Heart left ventricle (tissue), 16 donors: ENCODE results near the gene MRPL49. TPM values are rescaled to one million over a fixed set of nuclear protein-coding genes. Genes with fewer than 3 reads are reported as not detected.

Experiments used
- ATAC-seq, 4 donors: fragments of 200-7000 bp; cut with Tn5 transposase; one replicate each; pipeline ENCODE4 v1.9.1; 2020 to 2022; ENCODE audit warnings: moderate library complexity in 4 of 4, mild to moderate bottlenecking in 3 of 4, moderate number of reproducible peaks in 1 of 4
- DNase-seq, 5 donors: peaks; one replicate each; pipeline ENCODE4 v3.0.0-alpha.2; 2020
- H3K27ac ChIP-seq, 12 donors: fragments of 200-600 bp; sonication (generic) in 4 of 12; one replicate each; pipeline versions ENCODE4 v1.5.0 to v1.8.0; 2016 to 2022; ENCODE audit warnings: mild to moderate bottlenecking in 2 of 12
- H3K27me3 ChIP-seq, 9 donors: fragments of 200-600 bp; sonication (generic) in 2 of 9; one replicate each; pipeline versions ENCODE4 v1.5.1 to v1.8.0; 2016 to 2022; ENCODE audit warnings: mild to moderate bottlenecking in 3 of 9
- H3K36me3 ChIP-seq, 9 donors: fragments of 200-600 bp; sonication (generic) in 2 of 9; one replicate each; pipeline versions ENCODE4 v1.5.0 to v1.8.0; 2018 to 2022; ENCODE audit warnings: mild to moderate bottlenecking in 2 of 9
- H3K4me1 ChIP-seq, 12 donors: fragments of 200-600 bp; sonication (generic) in 4 of 12; one replicate each; pipeline versions ENCODE4 v1.5.0 to v1.8.0; 2016 to 2022; ENCODE audit warnings: mild to moderate bottlenecking in 3 of 12
- H3K4me3 ChIP-seq, 12 donors: fragments of 200-600 bp; sonication (generic) in 4 of 12; one replicate each; pipeline versions ENCODE4 v1.5.0 to v1.8.0; 2017 to 2022; ENCODE audit warnings: mild to moderate bottlenecking in 9 of 12, moderate library complexity in 4 of 12
- H3K9me3 ChIP-seq, 12 donors: fragments of 200-600 bp; sonication (generic) in 4 of 12; one replicate each; pipeline versions ENCODE4 v1.5.0 to v1.8.0; 2016 to 2022; ENCODE audit warnings: mild to moderate bottlenecking in 1 of 12
- CTCF ChIP-seq, 12 donors: fragments of 200-600 bp; sonication (generic) in 4 of 12; IDR thresholded peaks; one replicate each; pipeline versions ENCODE4 v1.5.0 to v1.8.0; 2018 to 2022; ENCODE audit warnings: antibody characterized with exemption in 12 of 12, mild to moderate bottlenecking in 5 of 12
- POLR2A ChIP-seq, 2 donors: fragments of 450-650 bp; IDR thresholded peaks; one replicate each; pipeline ENCODE4 v1.6.1; 2017; ENCODE audit warnings: antibody characterized with exemption in 2 of 2, mild to moderate bottlenecking in 2 of 2, moderate library complexity in 2 of 2
- WGBS, 4 donors: extraction: QIAGEN DNeasy Blood & Tissue Kit in 2 of 4; methylation state at CpG; one replicate each; pipeline versions ENCODE4 v1.1.5 to v1.1.7; 2013 to 2018; 5-methylcytosine and 5-hydroxymethylcytosine counted together
- intact Hi-C, 10 donors: fragments of 100-400 bp; cut with DNase I; formaldehyde crosslinking; loops; one replicate each; pipeline versions ENCODE4 v1.11.1 to v1.14.2; 2022
- polyA plus RNA-seq, 2 donors: library from polyadenylated mRNA; stranded (reverse); fragments of 200-250 nt; gene quantifications; one replicate each; pipeline ENCODE4 v1.2.3, GENCODE V29; 2013
- total RNA-seq, 9 donors: library from RNA; depleted of rRNA in 2 of 9; stranded (reverse); fragments of >200 nt in 2 of 9; fragmentation: NEBNext Ultra II Directional in 3 of 9; extraction: Animal tissue kit (Norgen Biotek cat#: 25700) in 3 of 9; gene quantifications; one replicate each; pipeline versions ENCODE4 v1.1.0 to v1.2.4, GENCODE V29; 2016 to 2023
- donor health status: ischemic (EF 13 %, LVEDD 7.1; RV severe dilation, severe dysfunction).
- donor health status: healthy with polysubstance abuse.
- donor health status: DM: no; HTN: yes; CAD: no.
- donor health status: DM: no; HTN: no; CAD: no.
- donor health status: ischemic (EF 25% LVEDD 6.9; RV normal size, moderate dysfunction).
- donor health status: ischemic (EF 25% LVEDD 5.7; RV mildly dilated, moderate dysfunction).
- donor health status: healthy.
- donor health status: DM: yes; HTN: yes; CAD: no.
- donor health status: ischemic (EF 35%, LVEDD 5.7; RV mildly dilated, moderate dysfunction).
- donor health status: nonischemic (EF 11% LVEDD 7.7; RV severe dilation, severe dysfunction).
- donor health status: DM: yes; HTN: yes; CAD: no.
- donor health status: PGD.
- donor health status: ischemic (EF 29% LVEDD 5.4; RV normal size, mild dysfunction).
- donor health status: nonischemic (EF 23%, LVEDD 6.1; RV moderate dilation, normal function).

MRPL49 gene
- total and polyA plus RNA-seq, 11 donors: 13.7 to 66.6 (median 42.1) TPM

GRCh38 chr11:65104628-65105027, 17.5 kb upstream of the MRPL49 start:
- peak in 2 of 4 donors; percentile 58 to 60 for ATAC-seq
- Histone ChIP-seq H3K4me1 (peaks cover 0 to 50% (median 32%) of the 10 kb centered on the region in 12 donors), H3K4me3 (no peak overlapping the region), H3K36me3 (peaks cover 0 to 43% (median 26%) of the 10 kb centered on the region in 9 donors), H3K27me3 (no peaks in the 10 kb centered on the region), H3K27ac (peak overlapping the region; percentile 21 to 87 (median 76)), H3K9me3 (no peaks in the 10 kb centered on the region)
- peak in 1 of 5 donors; percentile 12 for DNase-seq
- WGBS, 4 donors: 46 to 65% (median 52%) methylated on average over 4 of the region's 4 CpGs
- intact Hi-C loops: loop anchor here in 1 of 10 donors (10.0 kb wide), 1 partner anchor 190 kb away; the partner anchor contains the start of gene ATG2A
- TF ChIP-seq CTCF (IDR thresholded peaks at IDR 0.05) (no peak), POLR2A (IDR thresholded peaks at IDR 0.05) (no peak)

GRCh38 chr11:65107078-65107477, 15.0 kb upstream of the MRPL49 start:
- H3K27ac ChIP-seq: no peak overlapping the region
- H3K4me3 ChIP-seq: no peak overlapping the region
- peaks cover 0 to 56% (median 39%) of the 10 kb centered on the region in 12 donors for H3K4me1 ChIP-seq
- H3K36me3 ChIP-seq: peaks cover 0 to 47% (median 28%) of the 10 kb centered on the region in 9 donors
- WGBS, 4 donors: 95 to 97% (median 96%) methylated on average over 11 to 15 of the region's 15 CpGs
- ATAC-seq (no peak), DNase-seq (peak in 1 of 5 donors; percentile 14)
- TF ChIP-seq POLR2A (IDR thresholded peaks at IDR 0.05): no peak
- TF ChIP-seq CTCF (IDR thresholded peaks at IDR 0.05): no peak
- intact Hi-C loops: loop anchor here in 1 of 10 donors (10.0 kb wide), 1 partner anchor 192 kb away; the partner anchor contains the start of gene ATG2A
- no peaks in the 10 kb centered on the region for H3K27me3 ChIP-seq
- no peaks in the 10 kb centered on the region for H3K9me3 ChIP-seq

GRCh38 chr11:65107751-65108468, 14.2 kb upstream of the MRPL49 start:
- Histone ChIP-seq H3K27me3 (no peaks in the 10 kb centered on the region), H3K27ac (no peak overlapping the region), H3K4me1 (peaks cover 0 to 56% (median 37%) of the 10 kb centered on the region in 12 donors), H3K9me3 (no peaks in the 10 kb centered on the region), H3K36me3 (peaks cover 0 to 41% (median 28%) of the 10 kb centered on the region in 9 donors), H3K4me3 (no peak overlapping the region)
- intact Hi-C loops: loop anchor here in 1 of 10 donors (10.0 kb wide), 1 partner anchor 193 kb away; the partner anchor contains the start of gene ATG2A
- TF ChIP-seq CTCF (IDR thresholded peaks at IDR 0.05) (no peak), POLR2A (IDR thresholded peaks at IDR 0.05) (no peak)
- WGBS, 4 donors: 95 to 97% (median 96%) methylated on average over 39 to 52 of the region's 52 CpGs
- ATAC-seq (no peak), DNase-seq (peak in 1 of 5 donors; percentile 15)

GRCh38 chr11:65108469-65109123, 13.5 kb upstream of the MRPL49 start:
- WGBS, 4 donors: 93 to 96% (median 94%) methylated on average over 16 to 38 of the region's 38 CpGs
- H3K36me3 ChIP-seq: peaks cover 0 to 40% (median 28%) of the 10 kb centered on the region in 9 donors

More at GRCh38 chr11:65108469-65109123, 13.5 kb upstream of the MRPL49 start:
- no peak overlapping the region for H3K27ac ChIP-seq
- ATAC-seq (no peak), DNase-seq (no peak)
- TF ChIP-seq POLR2A (IDR thresholded peaks at IDR 0.05) (no peak), CTCF (IDR thresholded peaks at IDR 0.05) (no peak)
- no peaks in the 10 kb centered on the region for H3K9me3 ChIP-seq
- intact Hi-C loops: loop anchor here in 1 of 10 donors (10.0 kb wide), 1 partner anchor 194 kb away; the partner anchor contains the start of gene ATG2A
- H3K4me1 ChIP-seq: peaks cover 0 to 56% (median 37%) of the 10 kb centered on the region in 12 donors
- no peak overlapping the region for H3K4me3 ChIP-seq
- peaks cover 0 to 5% (median 0%) of the 10 kb centered on the region in 9 donors for H3K27me3 ChIP-seq
